ENCODE measurements around the gene FHIT.
"Not testable (repeated sequence)": the region's sequence is repeated elsewhere in the genome, so short reads cannot be mapped to it uniquely, and the experiment has no call there.

Gene FHIT

DNA sequence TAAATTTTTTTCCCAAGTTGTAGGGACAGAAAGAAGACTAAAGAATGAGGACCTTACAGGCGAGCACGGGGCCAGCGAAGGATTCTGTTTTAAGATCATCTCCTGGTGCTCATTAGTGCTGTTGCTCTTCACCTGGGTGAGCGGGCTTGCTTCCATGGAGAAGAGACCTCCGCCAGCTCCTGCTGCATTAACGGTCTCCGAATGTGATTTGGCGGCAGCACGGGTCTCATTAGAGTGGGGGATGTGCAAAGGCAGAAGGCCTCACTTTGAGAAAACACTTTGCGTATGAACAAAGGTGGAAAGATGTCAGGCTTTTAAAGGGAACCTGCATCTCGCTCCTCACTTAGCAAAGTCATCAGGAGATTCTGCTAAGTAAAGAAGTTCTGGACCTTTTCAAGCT lies 1448.0 kb downstream of the FHIT start:
- TF ChIP-seq CTCF (IDR thresholded peaks at IDR 0.05; ENCODE audit: low read depth, low read length), result no peak
- no peak overlapping the region for H3K4me3 ChIP-seq (ENCODE audit: low read depth, low read length)

- H3K4me3 ChIP-seq (ENCODE audit: low read depth, low read length), result not testable (repeated sequence)
Measured at GRCh38 chr3:59802453-59802852, 1448.8 kb downstream of the FHIT start.

GRCh38 chr3:59802045-59802444 lies 1449.2 kb downstream of the FHIT start:
- no peak for TF ChIP-seq CTCF (IDR thresholded peaks at IDR 0.05; ENCODE audit: low read depth, low read length)
- no peak overlapping the region for H3K4me3 ChIP-seq (ENCODE audit: low read depth, low read length)

GRCh38 chr3:59800481-59800880 lies 1450.8 kb downstream of the FHIT start:
- H3K4me3 ChIP-seq (ENCODE audit: low read depth, low read length), result no peak overlapping the region
- no peak for TF ChIP-seq CTCF (IDR thresholded peaks at IDR 0.05; ENCODE audit: low read depth, low read length)

GRCh38 chr3:59798372-59799086 lies 1452.7 kb downstream of the FHIT start:
- no peak overlapping the region for H3K4me3 ChIP-seq (ENCODE audit: low read depth, low read length)
- TF ChIP-seq CTCF (IDR thresholded peaks at IDR 0.05; ENCODE audit: low read depth, low read length), result no peak

DNA sequence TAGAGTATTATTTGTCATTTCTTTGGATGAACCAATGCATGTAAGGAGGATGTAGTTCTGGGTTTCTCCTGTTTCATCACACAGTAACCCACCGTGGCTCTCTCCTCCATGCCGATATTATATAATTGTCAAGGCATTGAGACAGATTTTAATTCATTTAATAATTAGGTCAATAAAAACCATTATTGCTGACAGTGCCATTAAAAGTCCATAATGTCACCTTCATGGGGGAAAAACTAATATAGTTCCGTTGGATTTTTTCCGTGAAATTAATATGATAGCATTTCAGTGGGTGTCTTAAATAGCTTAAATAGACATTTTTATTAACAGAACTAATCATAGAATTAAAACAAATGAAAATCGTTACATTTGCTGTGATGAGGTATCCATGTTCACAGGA lies 1453.7 kb downstream of the FHIT start:
- no peak for TF ChIP-seq CTCF (IDR thresholded peaks at IDR 0.05; ENCODE audit: low read depth, low read length)

DNA sequence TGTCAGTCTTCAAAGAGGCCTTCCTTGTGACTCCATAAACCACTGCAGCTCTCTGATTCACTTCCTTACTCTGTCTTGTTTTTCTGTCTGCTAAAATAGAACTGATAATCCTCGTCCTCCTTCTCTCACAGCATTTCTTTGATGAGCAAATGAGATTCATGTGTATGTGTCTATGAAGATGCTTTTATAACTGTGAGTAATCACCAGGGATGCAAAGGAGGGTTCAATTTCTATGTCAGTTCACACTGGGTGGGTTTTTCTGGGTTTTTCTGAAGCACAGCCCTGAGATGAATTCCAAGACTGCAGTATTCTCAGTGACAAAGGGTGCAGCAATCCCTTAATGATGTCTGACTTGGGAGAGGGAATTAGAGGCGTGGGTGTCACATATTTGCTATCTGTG lies 1454.8 kb downstream of the FHIT start:
- H3K4me3 ChIP-seq (ENCODE audit: low read depth, low read length), result no peak overlapping the region
- no peak for TF ChIP-seq CTCF (IDR thresholded peaks at IDR 0.05; ENCODE audit: low read depth, low read length)

More for the DNA sequence above, 1453.7 kb downstream of the FHIT start:
- no peak overlapping the region for H3K4me3 ChIP-seq (ENCODE audit: low read depth, low read length)

- no peak overlapping the region for H3K4me3 ChIP-seq (ENCODE audit: low read depth, low read length)
- no peak for TF ChIP-seq CTCF (IDR thresholded peaks at IDR 0.05; ENCODE audit: low read depth, low read length)
Measured at GRCh38 chr3:59795756-59796155, 1455.5 kb downstream of the FHIT start.
